Measurements from ENCODE around the gene VGF.

DNA sequence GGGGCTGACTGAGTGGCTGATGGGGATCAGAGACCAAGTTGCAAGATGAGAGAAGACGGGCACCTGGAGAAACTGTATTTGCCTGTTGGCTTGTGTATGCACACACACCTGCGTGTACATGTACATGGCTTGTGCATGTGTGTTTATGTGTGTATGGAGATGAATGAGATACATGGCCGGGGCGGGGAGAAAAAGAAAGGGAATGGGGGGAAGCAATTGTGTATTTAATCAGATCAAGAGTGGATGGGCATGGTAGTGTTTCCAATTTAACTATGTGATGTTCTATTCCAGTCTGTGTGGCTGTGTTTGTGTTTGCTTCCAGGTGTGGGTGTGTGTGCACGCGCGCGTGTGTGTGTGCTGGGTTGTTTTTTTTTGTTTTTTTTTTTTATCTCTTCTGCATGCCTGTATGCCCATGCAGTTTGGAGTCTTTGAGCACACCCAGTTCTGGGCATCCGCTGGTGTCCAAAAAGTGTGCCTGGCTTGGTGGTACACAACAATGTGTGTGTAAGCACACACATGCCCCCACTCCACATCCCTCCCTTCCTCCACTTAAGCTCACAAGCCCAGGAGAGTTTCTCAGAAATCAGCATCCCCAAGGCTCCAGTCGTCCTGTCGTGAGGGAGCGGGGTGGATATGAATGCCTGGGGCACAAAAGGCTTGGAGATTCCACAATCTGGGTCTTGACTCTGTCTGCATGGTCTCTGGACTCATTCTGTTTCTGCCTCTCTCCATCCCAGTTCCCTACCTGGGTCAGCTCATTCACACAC is 2.5 kb upstream of the VGF start:
- no peak for TF ChIP-seq CTCF (IDR thresholded peaks at IDR 0.05; ENCODE audit: insufficient read depth, low read depth, low read length)
- no peak for TF ChIP-seq EZH2 (IDR thresholded peaks at IDR 0.05; ENCODE audit: insufficient read depth, low read length)

Data from astrocyte (in vitro differentiated cells and primary cell).